NCI-H82 (cell line): ENCODE measurements around the gene RICTOR.

Source experiments
- DNase-seq: peaks from one replicate; lab custom pipeline; 2025; lab: John Stamatoyannopoulos, UW

RICTOR gene

GRCh38 chr5:39100301-39100850, 26.2 kb upstream of the RICTOR start:
- DNase-seq: no peak

GRCh38 chr5:39099831-39100230, 25.6 kb upstream of the RICTOR start:
- DNase-seq: no peak

GRCh38 chr5:39093352-39093751, 19.2 kb upstream of the RICTOR start:
- no peak for DNase-seq

GRCh38 chr5:39092581-39093351, 18.6 kb upstream of the RICTOR start:
- no peak for DNase-seq

GRCh38 chr5:39091940-39092580, 17.9 kb upstream of the RICTOR start:
- DNase-seq: peak; percentile 43

- DNase-seq: no peak
These were observed 9.8 kb upstream of the RICTOR start for GRCh38 chr5:39083968-39084367.

- DNase-seq: no peak
These were observed 8.8 kb upstream of the RICTOR start for GRCh38 chr5:39082995-39083394.

- peak; percentile 63 for DNase-seq
These were observed 6.5 kb upstream of the RICTOR start for GRCh38 chr5:39080597-39081204.

- DNase-seq: no peak
These were observed 6.0 kb upstream of the RICTOR start for GRCh38 chr5:39080168-39080567.

GRCh38 chr5:39079147-39079546, 4.9 kb upstream of the RICTOR start:
- no peak for DNase-seq

- no peak for DNase-seq
These were observed 2.8 kb upstream of the RICTOR start for GRCh38 chr5:39076757-39077728.

GRCh38 chr5:39076101-39076756, 2.0 kb upstream of the RICTOR start:
- no peak for DNase-seq

GRCh38 chr5:39073767-39074016, 507 bp downstream of the RICTOR start:
- DNase-seq: peak; percentile 58

- peak; percentile 58 for DNase-seq
These were observed 1.1 kb downstream of the RICTOR start for GRCh38 chr5:39072925-39073766.

GRCh38 chr5:39068099-39068498, 6.1 kb downstream of the RICTOR start:
- no peak for DNase-seq

GRCh38 chr5:39064450-39064849, 9.7 kb downstream of the RICTOR start:
- DNase-seq: no peak

GRCh38 chr5:39063037-39063436, 11.2 kb downstream of the RICTOR start:
- DNase-seq: no peak

- DNase-seq: no peak
These were observed 11.7 kb downstream of the RICTOR start for GRCh38 chr5:39062530-39062929.

GRCh38 chr5:39062104-39062503, 12.1 kb downstream of the RICTOR start:
- no peak for DNase-seq

GRCh38 chr5:39059064-39059463, 15.1 kb downstream of the RICTOR start:
- DNase-seq: no peak
